Psoas muscle (tissue), 8 donors: ENCODE data around the gene KRTAP1-4. TPM values are rescaled to one million over a fixed set of nuclear protein-coding genes. Genes with fewer than 3 reads are reported as not detected.
"Not testable (repeated sequence)": the region's sequence is repeated elsewhere in the genome, so short reads cannot be mapped to it uniquely, and the experiment has no call there.

Source experiments
- ATAC-seq, 4 donors: fragments of 200-7000 bp; cut with Tn5 transposase; one replicate each; pipeline ENCODE4 v1.9.1; 2020; ENCODE audit warnings: moderate library complexity in 3 of 4, mild to moderate bottlenecking in 2 of 4
- DNase-seq, 2 donors: peaks; one replicate each; pipeline ENCODE4 v3.0.0-alpha.2; 2020
- H3K27ac ChIP-seq: fragments of 200-600 bp; one replicate; pipeline ENCODE4 v1.8.0; 2022
- H3K27me3 ChIP-seq, 3 donors: fragments of 200-600 bp in 1 of 3; one replicate each; pipeline versions ENCODE4 v1.6.1 to v1.8.0; 2013 to 2022; ENCODE audit warnings: low read length in 2 of 3, mild to moderate bottlenecking in 2 of 3, moderate library complexity in 1 of 3; ENCODE audit not compliant: insufficient read depth in 3 of 3
- H3K36me3 ChIP-seq, 2 donors: fragments of 200-600 bp in 1 of 2; one replicate each; pipeline versions ENCODE4 v1.6.1 to v1.8.0; 2013 to 2022; ENCODE audit warnings: low read depth in 1 of 2, mild to moderate bottlenecking in 1 of 2, moderate library complexity in 1 of 2; ENCODE audit not compliant: insufficient read depth in 1 of 2
- H3K4me1 ChIP-seq: fragments of 200-600 bp; one replicate; pipeline ENCODE4 v1.8.0; 2022
- H3K4me3 ChIP-seq: fragments of 200-600 bp; one replicate; pipeline ENCODE4 v1.8.0; 2022; ENCODE audit warnings: mild to moderate bottlenecking
- H3K9me3 ChIP-seq: fragments of 200-600 bp; one replicate; pipeline ENCODE4 v1.8.0; 2022
- WGBS, 3 donors: extraction: QIAGEN DNeasy Blood & Tissue Kit; methylation state at CpG; one replicate each; pipeline versions ENCODE4 v1.1.6 to v1.1.7; 2013; 5-methylcytosine and 5-hydroxymethylcytosine counted together
- intact Hi-C, 2 donors: fragments of 100-400 bp; cut with DNase I; formaldehyde crosslinking; loops; one replicate each; pipeline versions ENCODE4 v1.11.0 to v1.14.2; 2022
- polyA plus RNA-seq, 3 donors: library from polyadenylated mRNA; stranded (reverse); fragments of 200-250 nt; gene quantifications; one replicate each; pipeline ENCODE4 v1.2.3, GENCODE V29; 2013
- total RNA-seq, 4 donors: library from RNA; stranded (reverse); fragmentation: NEBNext Ultra II Directional in 2 of 4; extraction: Animal tissue kit (Norgen Biotek cat#: 25700) in 2 of 4; gene quantifications; one replicate each; pipeline versions ENCODE4 v1.2.1 to v1.2.4, GENCODE V29; 2021 to 2023
- TF ChIP-seq, protein P1 (sequence below): fragments of 200-600 bp; IDR thresholded peaks from one replicate; pipeline ENCODE4 v1.8.0; 2022; ENCODE audit warnings: antibody characterized with exemption
- donor health status: healthy with polysubstance abuse.
- donor health status: DM: no; HTN: no; CAD: no; lungs with moderate emphysema.
- donor health status: Bipolar disorder and iron deficiency.
- donor health status: healthy.
- donor health status: DM: yes; HTN: yes; CAD: no.
- donor health status: DM: no; HTN: no; CAD: no.
- donor health status: DM: no; HTN: no; CAD: no.
- donor health status: DM: yes; HTN: yes; CAD: no.

Gene KRTAP1-4
- total and polyA plus RNA-seq, 7 donors, result not detected

DNA sequence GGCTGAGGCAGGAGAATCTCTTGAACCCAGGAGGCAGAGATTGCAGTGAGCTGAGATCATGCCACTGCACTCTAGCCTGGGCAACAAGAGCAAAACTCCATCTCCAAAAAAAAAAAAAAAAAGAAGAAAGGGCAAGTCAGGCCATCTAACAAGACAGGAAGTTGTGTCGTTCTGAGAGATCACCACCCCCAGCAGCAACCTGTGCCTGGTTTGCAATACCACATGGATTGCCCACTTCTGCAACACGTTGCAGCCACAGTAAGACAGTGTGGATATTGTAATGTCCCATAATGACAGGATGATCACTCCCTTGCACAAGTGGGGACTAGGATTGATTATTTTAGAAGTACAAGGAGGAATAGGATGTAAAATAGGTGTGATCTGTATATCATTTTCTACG is 39.0 kb upstream of the KRTAP1-4 start:
- Histone ChIP-seq H3K27ac (no peak overlapping the region), H3K9me3 (no peaks in the 10 kb centered on the region), H3K36me3 (no peaks in the 10 kb centered on the region), H3K4me1 (no peaks in the 10 kb centered on the region), H3K4me3 (no peak overlapping the region), H3K27me3 (peaks cover 0 to 1% (median 0%) of the 10 kb centered on the region in 3 donors)
- intact Hi-C loops, result no loop called here
- WGBS, 3 donors, result 73 to 75% (median 75%) methylated on average over 3 of the region's 3 CpGs
- no peak for DNase-seq
- ATAC-seq, result no peak
- TF ChIP-seq, protein P1, sequence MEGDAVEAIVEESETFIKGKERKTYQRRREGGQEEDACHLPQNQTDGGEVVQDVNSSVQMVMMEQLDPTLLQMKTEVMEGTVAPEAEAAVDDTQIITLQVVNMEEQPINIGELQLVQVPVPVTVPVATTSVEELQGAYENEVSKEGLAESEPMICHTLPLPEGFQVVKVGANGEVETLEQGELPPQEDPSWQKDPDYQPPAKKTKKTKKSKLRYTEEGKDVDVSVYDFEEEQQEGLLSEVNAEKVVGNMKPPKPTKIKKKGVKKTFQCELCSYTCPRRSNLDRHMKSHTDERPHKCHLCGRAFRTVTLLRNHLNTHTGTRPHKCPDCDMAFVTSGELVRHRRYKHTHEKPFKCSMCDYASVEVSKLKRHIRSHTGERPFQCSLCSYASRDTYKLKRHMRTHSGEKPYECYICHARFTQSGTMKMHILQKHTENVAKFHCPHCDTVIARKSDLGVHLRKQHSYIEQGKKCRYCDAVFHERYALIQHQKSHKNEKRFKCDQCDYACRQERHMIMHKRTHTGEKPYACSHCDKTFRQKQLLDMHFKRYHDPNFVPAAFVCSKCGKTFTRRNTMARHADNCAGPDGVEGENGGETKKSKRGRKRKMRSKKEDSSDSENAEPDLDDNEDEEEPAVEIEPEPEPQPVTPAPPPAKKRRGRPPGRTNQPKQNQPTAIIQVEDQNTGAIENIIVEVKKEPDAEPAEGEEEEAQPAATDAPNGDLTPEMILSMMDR, result no peak

DNA sequence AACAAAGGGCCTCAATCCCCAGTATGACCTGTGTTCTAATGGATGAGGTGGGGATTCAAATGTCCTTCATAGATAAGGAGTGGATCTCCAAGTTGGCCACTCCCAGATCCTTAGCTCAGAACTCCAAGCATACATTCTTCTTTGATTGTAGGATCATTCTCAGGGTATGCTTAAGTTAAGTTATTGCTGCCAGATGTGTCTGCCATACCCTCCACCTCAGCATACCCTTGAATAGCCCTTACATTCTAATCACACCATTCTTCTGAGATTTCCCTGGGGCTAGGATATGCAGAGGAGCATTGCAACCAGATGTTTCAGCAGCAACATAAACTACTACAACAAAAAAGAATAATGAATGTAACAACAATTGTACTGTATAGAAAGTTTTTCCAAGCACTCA is 37.3 kb upstream of the KRTAP1-4 start:
- intact Hi-C loops, result no loop called here
- no peaks in the 10 kb centered on the region for H3K4me1 ChIP-seq
- DNase-seq (no peak), ATAC-seq (no peak)
- no peak overlapping the region for H3K4me3 ChIP-seq
- no peaks in the 10 kb centered on the region for H3K36me3 ChIP-seq
- H3K27ac ChIP-seq, result no peak overlapping the region
- peaks cover 0 to 1% (median 0%) of the 10 kb centered on the region in 3 donors for H3K27me3 ChIP-seq
- TF ChIP-seq, protein P1, result no peak
- no peaks in the 10 kb centered on the region for H3K9me3 ChIP-seq

DNA sequence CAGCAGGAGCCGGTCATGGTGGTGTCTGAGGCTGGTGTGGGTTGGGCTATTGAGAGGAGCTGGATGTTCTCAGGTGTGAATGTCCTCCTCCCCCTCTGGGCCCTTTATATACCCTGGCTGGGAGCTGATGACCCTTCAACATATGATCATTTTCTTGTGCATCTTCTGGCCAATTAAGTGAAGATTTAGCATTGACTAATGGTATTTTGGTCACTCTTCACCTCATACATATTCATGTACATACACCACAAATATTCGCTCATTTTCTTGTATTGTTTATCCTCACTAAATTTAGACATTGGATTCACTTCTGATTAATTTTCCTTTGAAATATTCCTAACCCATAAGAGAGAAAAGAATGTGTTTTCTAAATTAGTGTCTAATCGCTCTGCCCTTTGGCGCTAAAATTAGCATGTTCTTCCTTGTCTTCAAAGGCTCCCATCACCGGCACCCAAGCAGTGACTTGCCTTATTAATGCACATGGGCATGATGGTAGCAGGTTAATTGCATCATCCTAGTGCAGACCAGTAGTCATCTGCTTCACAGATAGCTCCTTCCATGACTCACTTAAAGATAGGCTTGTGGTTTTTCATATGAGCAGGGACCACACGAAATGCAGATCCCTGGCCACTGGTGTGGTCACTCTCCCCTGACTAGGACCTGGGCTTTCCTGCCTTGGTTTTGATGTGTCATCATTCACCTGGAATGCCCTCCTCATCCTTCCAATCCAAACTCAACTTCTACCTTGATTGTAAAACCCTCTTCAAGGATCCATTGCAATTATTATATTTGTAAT is 36.0 kb upstream of the KRTAP1-4 start, which contains the start of gene KRTAP2-4:
TSS of gene KRTAP2-4 (minus strand) at position 51 of the 796 bp plus-strand sequence. CDS start at position 17, 34 bp downstream.
- H3K27me3 ChIP-seq, result peaks cover 0 to 1% (median 1%) of the 10 kb centered on the region in 3 donors
- intact Hi-C loops, result no loop called here
- TF ChIP-seq, protein P1, result no peak
- H3K27ac ChIP-seq, result no peak within 1 kb of the TSS
- ATAC-seq (no peak), DNase-seq (no peak)
- no peaks in the 10 kb centered on the region for H3K4me1 ChIP-seq
- WGBS, 3 donors, result 88 to 95% (median 92%) methylated on average over 5 to 6 of the region's 6 CpGs
- no peaks in the 10 kb centered on the region for H3K9me3 ChIP-seq
- no peak within 1 kb of the TSS for H3K4me3 ChIP-seq
- H3K36me3 ChIP-seq, result no peaks in the 10 kb centered on the region

DNA sequence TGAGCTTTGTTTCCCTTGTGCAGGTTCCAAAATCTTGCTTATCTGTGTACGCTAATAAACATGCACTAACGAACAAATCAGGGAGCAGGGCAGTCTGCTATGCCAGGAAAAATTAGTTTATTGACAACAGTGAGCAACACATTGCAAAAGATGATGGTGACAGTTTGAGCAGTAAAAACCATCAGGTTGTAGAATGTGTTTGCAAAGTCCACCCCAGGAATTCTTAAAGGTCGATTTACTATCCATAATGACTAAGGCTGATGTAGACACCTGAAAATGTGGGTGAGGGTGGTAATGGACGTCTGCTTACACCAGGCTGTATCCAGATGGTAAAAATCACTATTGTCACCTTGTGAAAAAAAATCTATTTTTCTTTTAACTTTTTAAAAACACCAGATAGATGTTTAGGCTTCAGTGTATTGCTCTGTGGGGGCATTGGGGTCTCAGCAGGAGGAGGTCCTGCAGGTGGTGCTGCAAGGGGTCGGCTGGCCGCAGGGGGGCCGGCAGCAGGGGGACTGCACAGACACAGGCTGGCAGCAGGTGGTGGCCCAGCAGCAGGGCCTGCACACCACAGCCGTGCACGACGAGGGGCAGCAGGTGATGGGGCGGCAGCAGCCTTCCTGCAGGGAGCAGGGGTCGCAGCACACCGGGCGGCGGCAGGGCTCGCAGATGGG is 35.2 kb upstream of the KRTAP1-4 start:
- ATAC-seq, H3K27me3 ChIP-seq, H3K9me3 ChIP-seq, intact Hi-C loops, H3K4me1 ChIP-seq, H3K36me3 ChIP-seq, H3K4me3 ChIP-seq, H3K27ac ChIP-seq, DNase-seq: not testable (repeated sequence)
- 62 to 78% (median 76%) methylated on average over 4 to 7 of the region's 16 CpGs for WGBS, 3 donors

DNA sequence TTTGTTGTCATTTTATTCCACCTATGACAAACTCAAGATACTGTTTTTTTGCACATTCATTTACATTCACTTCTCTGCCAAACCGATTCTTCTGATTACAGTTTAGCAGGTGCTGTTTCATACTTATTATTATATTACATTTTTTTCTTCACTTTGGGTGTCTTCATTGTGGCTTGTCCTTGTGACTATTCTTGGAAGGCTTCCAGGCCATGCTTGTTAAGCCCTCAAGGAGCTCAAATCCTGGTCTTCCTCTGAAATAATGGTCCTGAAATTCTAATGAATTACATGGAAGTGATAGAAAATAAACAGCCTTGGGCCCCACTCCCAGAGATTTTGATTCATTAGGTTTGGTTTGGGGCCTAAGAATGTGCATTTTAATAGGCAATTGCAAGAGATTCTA is 34.3 kb upstream of the KRTAP1-4 start:
- ATAC-seq, result no peak
- TF ChIP-seq, protein P1, result no peak
- no peak for DNase-seq
- Histone ChIP-seq H3K27ac (no peak overlapping the region), H3K4me3 (no peak overlapping the region), H3K27me3 (peaks cover 0 to 11% (median 1%) of the 10 kb centered on the region in 3 donors), H3K36me3 (no peaks in the 10 kb centered on the region), H3K4me1 (no peaks in the 10 kb centered on the region), H3K9me3 (no peaks in the 10 kb centered on the region)
- intact Hi-C loops, result no loop called here
- 44 to 62% (median 56%) methylated on average over 1 of the region's 1 CpG for WGBS, 3 donors
